ENCODE data around the gene KRTAP13-2. TPM values are rescaled to one million over a fixed set of nuclear protein-coding genes. Genes with fewer than 3 reads are reported as not detected.

The KRTAP13-2 gene
- total RNA-seq, 4 donors from 2014 or later, result not detected

GRCh38 chr21:30348506-30348905, 23.6 kb downstream of the KRTAP13-2 start, which contains the start of gene KRTAP23-1:
Gene KRTAP23-1, minus strand, starts transcription at chr21:30348606. Its CDS starts 0 bp downstream, at chr21:30348606.
- H3K4me1 ChIP-seq, result no peaks in the 10 kb centered on the region
- TF ChIP-seq, protein P1, sequence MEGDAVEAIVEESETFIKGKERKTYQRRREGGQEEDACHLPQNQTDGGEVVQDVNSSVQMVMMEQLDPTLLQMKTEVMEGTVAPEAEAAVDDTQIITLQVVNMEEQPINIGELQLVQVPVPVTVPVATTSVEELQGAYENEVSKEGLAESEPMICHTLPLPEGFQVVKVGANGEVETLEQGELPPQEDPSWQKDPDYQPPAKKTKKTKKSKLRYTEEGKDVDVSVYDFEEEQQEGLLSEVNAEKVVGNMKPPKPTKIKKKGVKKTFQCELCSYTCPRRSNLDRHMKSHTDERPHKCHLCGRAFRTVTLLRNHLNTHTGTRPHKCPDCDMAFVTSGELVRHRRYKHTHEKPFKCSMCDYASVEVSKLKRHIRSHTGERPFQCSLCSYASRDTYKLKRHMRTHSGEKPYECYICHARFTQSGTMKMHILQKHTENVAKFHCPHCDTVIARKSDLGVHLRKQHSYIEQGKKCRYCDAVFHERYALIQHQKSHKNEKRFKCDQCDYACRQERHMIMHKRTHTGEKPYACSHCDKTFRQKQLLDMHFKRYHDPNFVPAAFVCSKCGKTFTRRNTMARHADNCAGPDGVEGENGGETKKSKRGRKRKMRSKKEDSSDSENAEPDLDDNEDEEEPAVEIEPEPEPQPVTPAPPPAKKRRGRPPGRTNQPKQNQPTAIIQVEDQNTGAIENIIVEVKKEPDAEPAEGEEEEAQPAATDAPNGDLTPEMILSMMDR (IDR thresholded peaks at IDR 0.05), result no peak
- no peak for TF ChIP-seq POLR2A (IDR thresholded peaks at IDR 0.05)
- intact Hi-C loops (cut with DNase I), result no loop called here
- DNase-seq, result no peak
- no peak within 1 kb of the TSS for H3K27ac ChIP-seq
- WGBS, 2 donors, result 89 to 92% methylated on average over 4 of the region's 4 CpGs
- no peak within 1 kb of the TSS for H3K4me3 ChIP-seq (replicated peaks in 1 of 3)
- H3K9me3 ChIP-seq, result no peaks in the 10 kb centered on the region
- H3K27me3 ChIP-seq, result no peaks in the 10 kb centered on the region
- H3K36me3 ChIP-seq, result no peaks in the 10 kb centered on the region

DNA sequence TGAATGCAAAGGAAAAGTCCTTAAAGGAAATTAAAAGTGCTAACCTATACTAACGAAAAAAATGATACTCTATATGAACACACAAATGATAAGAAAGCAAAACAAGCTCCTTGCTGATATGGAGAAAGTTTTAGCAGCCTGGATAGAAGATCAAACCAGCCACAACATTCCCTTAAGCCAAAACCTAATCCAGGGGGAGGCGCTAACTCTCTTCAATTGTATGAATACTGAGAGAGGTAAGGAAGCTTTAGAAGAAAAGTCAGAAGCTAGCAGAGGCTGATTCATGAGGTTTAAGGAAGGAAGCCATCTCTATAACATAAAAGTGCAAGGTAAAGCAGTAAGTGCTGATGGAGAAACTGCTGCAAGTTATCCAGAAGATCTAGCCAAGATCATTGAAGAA, 27.1 kb downstream of the KRTAP13-2 start:
- Histone ChIP-seq H3K4me3 (replicated peaks in 1 of 3) (no peak overlapping the region), H3K27ac (no peak overlapping the region), H3K4me1 (no peaks in the 10 kb centered on the region), H3K9me3 (no peaks in the 10 kb centered on the region), H3K27me3 (no peaks in the 10 kb centered on the region), H3K36me3 (no peaks in the 10 kb centered on the region)
- intact Hi-C loops (cut with DNase I), result no loop called here
- TF ChIP-seq POLR2A (IDR thresholded peaks at IDR 0.05), result no peak
- DNase-seq, result no peak
- 74 to 82% methylated on average over 2 of the region's 2 CpGs for WGBS, 2 donors

- no peaks in the 10 kb centered on the region for H3K9me3 ChIP-seq
- intact Hi-C loops (cut with DNase I), result loop anchor here (5.0 kb wide), 1 partner anchor 746 kb away; no protein-coding TSS in a partner anchor
- H3K4me1 ChIP-seq, result no peaks in the 10 kb centered on the region
- no peaks in the 10 kb centered on the region for H3K27me3 ChIP-seq
- H3K4me3 ChIP-seq (replicated peaks in 1 of 3), result no peak overlapping the region
- H3K27ac ChIP-seq, result no peak overlapping the region
- peak; percentile 49 to 63 for DNase-seq
- no peaks in the 10 kb centered on the region for H3K36me3 ChIP-seq
- no peak for TF ChIP-seq POLR2A (IDR thresholded peaks at IDR 0.05)
- TF ChIP-seq, protein P1 (IDR thresholded peaks at IDR 0.05), result peak; percentile 65 to 91 (median 74)
- WGBS, 2 donors, result 95 to 96% methylated on average over 2 of the region's 2 CpGs
Measured at GRCh38 chr21:30340714-30341573, 31.1 kb downstream of the KRTAP13-2 start.

DNA sequence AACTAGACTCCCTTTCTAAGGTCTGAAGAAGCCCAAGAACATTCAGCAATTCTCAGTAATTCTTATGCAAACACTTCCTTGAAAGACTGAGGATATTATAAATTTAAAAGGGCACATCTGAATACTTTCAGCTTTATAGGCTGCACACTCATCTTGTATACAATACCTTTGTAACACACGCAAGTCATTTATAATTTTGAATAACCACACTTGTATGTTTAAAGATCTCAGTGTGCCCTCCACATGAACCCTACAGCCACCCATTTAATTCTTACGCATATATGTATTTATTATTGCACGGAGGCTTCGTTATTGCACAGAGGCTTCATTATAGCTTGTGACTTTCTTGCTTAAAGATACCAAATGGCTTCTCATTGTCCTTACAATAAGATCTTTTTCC, 33.4 kb downstream of the KRTAP13-2 start:
- intact Hi-C loops (cut with DNase I), result no loop called here
- WGBS, 2 donors, result 92 to 94% methylated on average over 4 of the region's 4 CpGs
- no peaks in the 10 kb centered on the region for H3K4me1 ChIP-seq
- no peaks in the 10 kb centered on the region for H3K27me3 ChIP-seq
- no peak overlapping the region for H3K4me3 ChIP-seq (replicated peaks in 1 of 3)
- H3K9me3 ChIP-seq, result no peaks in the 10 kb centered on the region
- H3K36me3 ChIP-seq, result no peaks in the 10 kb centered on the region
- no peak for DNase-seq
- TF ChIP-seq POLR2A (IDR thresholded peaks at IDR 0.05), result no peak
- TF ChIP-seq, protein P1 (IDR thresholded peaks at IDR 0.05), result no peak
- no peak overlapping the region for H3K27ac ChIP-seq

DNA sequence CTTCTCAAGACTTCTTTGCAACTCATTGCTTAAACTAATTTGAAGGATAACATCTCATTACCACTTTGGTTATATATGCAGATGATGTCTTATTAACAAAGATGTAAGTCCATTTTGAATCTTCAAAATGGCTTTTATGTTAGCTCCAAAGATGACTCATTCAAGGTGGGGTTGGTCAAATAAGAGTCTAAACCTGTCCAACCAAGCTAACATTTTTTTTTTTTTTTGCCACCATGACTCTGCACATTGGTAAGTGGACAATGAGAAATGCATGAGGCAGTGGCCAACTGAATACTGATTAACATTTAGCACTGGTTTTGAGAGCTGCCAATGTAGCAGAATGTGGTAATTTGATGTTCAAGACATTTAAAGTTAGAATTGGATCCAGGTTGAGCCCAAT, 34.3 kb downstream of the KRTAP13-2 start:
- DNase-seq, result no peak
- Histone ChIP-seq H3K27ac (no peak overlapping the region), H3K36me3 (no peaks in the 10 kb centered on the region), H3K27me3 (no peaks in the 10 kb centered on the region), H3K4me3 (replicated peaks in 1 of 3) (no peak overlapping the region), H3K4me1 (no peaks in the 10 kb centered on the region), H3K9me3 (no peaks in the 10 kb centered on the region)
- no peak for TF ChIP-seq POLR2A (IDR thresholded peaks at IDR 0.05)
- TF ChIP-seq, protein P1 (IDR thresholded peaks at IDR 0.05), result no peak
- intact Hi-C loops (cut with DNase I), result no loop called here
